ENCODE measurements around the gene WDR31.

Gene WDR31

GRCh38 chr9:113266174-113266573 lies 73.9 kb downstream of the WDR31 start:
- TF ChIP-seq ZNF384 (IDR thresholded peaks at IDR 0.05) (no peak), L3MBTL2 (conservative IDR thresholded peaks at IDR 0.05) (no peak), LEF1 (IDR thresholded peaks at IDR 0.05; ENCODE audit: borderline replicate concordance) (no peak), ELF4 (IDR thresholded peaks at IDR 0.05) (no peak), NFRKB (IDR thresholded peaks at IDR 0.05) (no peak), BHLHE40 (IDR thresholded peaks at IDR 0.05; ENCODE audit: borderline replicate concordance) (no peak), ARNT (IDR thresholded peaks at IDR 0.05) (no peak), CTBP1 (IDR thresholded peaks at IDR 0.05; ENCODE audit: borderline replicate concordance) (no peak), TARDBP (IDR thresholded peaks at IDR 0.05) (no peak), SP1 (IDR thresholded peaks at IDR 0.05) (no peak), FOXA1 (IDR thresholded peaks at IDR 0.05) (no peak), HDGF (IDR thresholded peaks at IDR 0.05; ENCODE audit: borderline replicate concordance) (no peak), FOXM1 (IDR thresholded peaks at IDR 0.05; ENCODE audit: borderline replicate concordance) (no peak)
- TF ChIP-seq, protein P1, sequence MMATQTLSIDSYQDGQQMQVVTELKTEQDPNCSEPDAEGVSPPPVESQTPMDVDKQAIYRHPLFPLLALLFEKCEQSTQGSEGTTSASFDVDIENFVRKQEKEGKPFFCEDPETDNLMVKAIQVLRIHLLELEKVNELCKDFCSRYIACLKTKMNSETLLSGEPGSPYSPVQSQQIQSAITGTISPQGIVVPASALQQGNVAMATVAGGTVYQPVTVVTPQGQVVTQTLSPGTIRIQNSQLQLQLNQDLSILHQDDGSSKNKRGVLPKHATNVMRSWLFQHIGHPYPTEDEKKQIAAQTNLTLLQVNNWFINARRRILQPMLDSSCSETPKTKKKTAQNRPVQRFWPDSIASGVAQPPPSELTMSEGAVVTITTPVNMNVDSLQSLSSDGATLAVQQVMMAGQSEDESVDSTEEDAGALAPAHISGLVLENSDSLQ (IDR thresholded peaks at IDR 0.05), result no peak
- DNase-seq (ENCODE audit: extremely low spot score), result no peak
- ChIA-PET POLR2A (no interaction called here), CTCF (no interaction called here)
